T-helper 2 cell treated with Interferon-gamma antibody and Interleukin-4, amounts not matched to agents 100 ng/mL and 5 ng/mL, for 36 hours (primary cell): Measurements from ENCODE around the gene EBP. TPM values are rescaled to one million over a fixed set of nuclear protein-coding genes. Genes with fewer than 3 reads are reported as not detected.

Source experiments
- intact Hi-C: fragments of 100-400 bp; cut with micrococcal nuclease; formaldehyde crosslinking; loops from one replicate; pipeline ENCODE4 v1.15.1; 2023
- total RNA-seq: library from RNA; stranded (reverse); gene quantifications from 2 replicates; pipeline ENCODE4 v1.2.3, GENCODE V29; 2022

EBP gene
- 305 and 310 TPM in 2 replicates for total RNA-seq

DNA sequence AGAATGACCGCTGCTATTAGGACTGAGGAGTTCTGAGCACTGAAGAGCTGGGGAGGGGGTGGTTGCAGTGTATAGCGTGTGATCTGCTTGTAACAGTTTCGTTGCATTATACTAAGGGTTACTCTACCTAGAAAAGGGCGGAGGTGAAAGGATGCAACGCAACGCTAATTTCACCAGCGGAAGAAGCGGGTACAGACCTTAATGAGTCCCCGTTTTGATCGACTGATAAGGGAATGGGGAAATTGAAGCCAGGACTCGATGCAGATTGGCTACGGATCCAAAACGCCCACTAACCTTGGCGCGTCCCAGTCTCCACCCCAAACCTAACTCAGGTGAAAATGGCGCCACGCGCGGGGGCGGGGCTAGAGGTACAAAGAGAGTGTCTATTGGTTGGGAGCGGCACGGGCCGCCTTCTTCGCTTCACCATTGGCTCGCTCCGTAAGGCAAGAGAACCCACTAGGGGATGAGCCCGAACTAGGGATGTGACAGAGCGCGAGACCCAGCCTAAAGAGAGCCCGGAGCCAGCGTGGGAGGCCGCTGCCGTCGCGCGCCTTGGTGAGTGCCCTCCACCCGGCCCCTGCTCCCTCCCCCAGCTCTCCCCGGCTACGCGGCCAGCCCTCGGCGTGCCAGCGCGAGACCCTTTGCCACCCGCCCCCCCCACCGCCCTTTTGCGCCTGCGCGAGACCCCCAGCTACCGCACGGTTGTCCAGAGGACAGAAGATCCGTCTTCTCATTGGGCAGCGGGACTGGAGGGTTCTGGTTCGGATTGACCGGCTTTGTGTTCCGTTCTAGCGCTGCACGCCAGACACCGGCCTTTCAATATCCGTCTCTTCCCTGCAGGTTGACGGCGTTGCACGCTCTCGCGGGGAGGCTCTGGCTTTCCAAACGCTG lies at the start of gene EBP:
EBP (plus strand) TSS at position 456 of the 891 bp plus-strand sequence. CDS start 1,964 bp downstream, outside the sequence.
- intact Hi-C loops = loop anchor here (1.0 kb wide), 5 partner anchors 13 to 748 kb away; partner anchors contain the start of genes FTSJ1, PORCN, PPP1R3F and RBM3

DNA sequence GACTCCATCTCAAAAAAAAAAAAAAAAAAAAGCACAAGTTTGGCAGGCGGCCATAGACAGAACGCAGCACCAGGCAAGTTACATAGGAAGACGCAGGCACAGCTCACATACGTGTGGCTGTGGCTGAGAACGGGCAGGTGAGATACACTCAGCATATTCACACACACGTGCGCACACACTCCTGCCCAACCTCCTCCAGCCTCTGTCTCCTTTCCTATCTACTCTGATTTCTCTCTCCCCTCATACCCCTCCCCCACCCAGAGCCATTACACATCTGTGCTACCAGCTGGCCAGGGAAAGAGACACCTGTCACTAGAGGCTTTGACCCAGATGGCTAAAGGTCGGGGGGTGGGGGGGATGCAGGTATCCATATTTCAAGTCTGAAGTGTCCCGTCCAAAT lies 49.4 kb upstream of the EBP start:
- intact Hi-C loops = no loop called here

DNA sequence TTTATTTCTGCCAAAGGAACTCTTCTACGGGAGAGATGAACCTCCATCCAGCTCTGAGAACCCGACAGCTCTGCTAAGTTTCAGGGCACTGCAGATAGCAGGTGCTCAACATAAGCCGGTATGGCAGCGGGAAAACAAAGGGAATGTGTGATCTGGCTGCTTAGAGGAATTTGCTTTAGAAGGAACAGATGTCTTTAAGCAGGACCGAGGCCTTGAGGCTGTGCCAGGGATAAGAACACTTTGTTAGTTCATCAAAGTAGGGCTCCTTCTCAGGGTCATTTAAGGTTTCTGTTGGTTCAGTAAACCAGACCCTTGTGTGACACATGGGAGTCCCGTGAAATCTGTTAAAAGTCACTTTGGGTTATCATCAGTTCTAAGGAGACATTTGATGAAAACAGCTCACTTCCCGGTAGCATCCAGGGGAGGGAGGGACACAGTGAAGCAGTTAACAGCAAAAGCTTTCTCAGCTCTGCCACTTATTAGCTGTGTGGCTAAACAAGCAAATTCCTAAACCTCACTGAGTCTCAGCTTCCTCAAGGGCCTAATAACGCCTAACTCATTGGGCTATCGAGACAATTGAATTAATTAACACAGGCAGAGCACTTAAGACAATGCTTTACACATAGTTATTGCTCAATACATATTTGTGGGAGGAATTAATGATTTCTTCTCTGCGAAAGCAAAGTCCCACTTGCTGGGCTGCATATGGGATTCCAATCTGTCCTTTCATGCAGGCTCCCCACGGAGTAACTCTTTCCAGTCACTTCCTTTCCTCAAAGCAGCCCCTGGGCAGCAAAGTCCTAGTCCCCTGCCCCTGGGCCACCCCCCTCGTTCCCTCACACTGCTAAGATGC lies 48.5 kb upstream of the EBP start:
- intact Hi-C loops = no loop called here

DNA sequence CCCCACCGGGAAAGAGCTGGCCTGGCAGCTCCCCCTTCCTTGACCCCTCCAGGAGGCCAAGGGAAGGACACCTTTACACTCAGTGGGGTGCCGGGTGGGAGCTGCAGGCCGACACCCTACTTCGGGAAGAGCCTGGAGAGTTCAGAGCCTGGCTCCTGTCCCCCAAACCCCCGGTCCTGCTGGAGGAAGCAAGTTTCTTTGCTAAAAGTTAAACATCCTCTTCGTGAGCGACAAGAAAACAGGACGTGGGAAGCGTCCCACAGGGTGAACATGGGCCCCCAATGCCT lies 48.0 kb upstream of the EBP start:
- intact Hi-C loops = no loop called here

DNA sequence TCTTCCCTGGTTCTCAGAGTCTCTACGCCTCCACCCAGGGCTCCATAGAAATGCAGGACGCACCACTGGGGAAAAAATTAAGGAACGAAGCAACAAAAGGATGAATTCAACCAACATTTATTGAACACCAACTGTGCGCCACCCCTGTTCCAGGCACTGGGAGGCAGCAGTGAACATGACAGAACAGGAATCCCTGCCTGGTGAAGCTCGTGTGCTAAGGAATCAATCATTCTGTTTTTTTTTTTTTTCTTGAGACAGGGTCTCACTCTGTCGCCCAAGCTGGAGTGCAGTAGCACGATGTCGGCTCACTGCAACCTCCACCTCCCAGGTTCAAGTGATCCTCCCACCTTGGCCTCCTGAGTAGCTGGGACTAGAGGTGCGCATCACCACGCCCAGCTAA lies 47.5 kb upstream of the EBP start:
- intact Hi-C loops = no loop called here

DNA sequence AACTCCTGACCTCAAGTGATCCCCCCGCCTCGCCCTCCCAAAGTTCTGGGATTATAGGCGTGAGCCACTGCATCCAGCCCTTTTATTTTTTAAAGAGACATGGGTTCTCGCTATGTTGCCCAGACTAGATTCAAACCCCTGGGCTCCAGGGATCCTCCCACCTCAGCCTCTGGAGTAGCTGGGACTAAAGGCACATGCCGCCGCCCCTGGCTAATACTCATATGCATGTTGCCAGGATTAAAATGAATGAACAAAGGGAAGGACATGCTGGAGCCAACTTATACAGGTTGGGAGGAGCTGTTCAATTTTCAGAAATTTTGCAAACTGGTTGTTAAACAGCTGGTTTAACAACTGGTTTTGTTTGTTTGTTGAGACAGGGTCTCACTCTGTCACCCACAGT lies 47.0 kb upstream of the EBP start:
- intact Hi-C loops = no loop called here

DNA sequence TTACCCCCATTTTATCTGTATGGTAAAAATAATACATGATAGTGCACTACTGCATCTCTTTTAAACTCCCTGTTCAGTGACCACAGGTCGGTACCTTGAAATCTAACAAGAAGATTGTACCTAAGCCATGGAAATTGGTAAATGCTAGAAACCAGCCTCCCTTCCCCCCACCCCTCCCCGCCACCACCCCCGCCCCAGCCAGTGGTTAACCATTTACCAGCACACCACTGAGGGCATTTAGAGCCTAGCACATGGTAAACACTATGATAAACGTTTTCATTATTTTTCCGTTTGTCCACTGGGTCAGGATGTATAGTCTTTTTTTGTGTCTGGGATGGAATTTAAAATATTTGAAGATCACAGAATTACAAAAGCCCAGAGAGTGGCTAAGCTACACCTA lies 46.3 kb upstream of the EBP start:
- intact Hi-C loops = loop anchor here (1.0 to 5.0 kb wide), 2 partner anchors 99 to 482 kb away; partner anchors contain the start of genes OTUD5 and RBM3

DNA sequence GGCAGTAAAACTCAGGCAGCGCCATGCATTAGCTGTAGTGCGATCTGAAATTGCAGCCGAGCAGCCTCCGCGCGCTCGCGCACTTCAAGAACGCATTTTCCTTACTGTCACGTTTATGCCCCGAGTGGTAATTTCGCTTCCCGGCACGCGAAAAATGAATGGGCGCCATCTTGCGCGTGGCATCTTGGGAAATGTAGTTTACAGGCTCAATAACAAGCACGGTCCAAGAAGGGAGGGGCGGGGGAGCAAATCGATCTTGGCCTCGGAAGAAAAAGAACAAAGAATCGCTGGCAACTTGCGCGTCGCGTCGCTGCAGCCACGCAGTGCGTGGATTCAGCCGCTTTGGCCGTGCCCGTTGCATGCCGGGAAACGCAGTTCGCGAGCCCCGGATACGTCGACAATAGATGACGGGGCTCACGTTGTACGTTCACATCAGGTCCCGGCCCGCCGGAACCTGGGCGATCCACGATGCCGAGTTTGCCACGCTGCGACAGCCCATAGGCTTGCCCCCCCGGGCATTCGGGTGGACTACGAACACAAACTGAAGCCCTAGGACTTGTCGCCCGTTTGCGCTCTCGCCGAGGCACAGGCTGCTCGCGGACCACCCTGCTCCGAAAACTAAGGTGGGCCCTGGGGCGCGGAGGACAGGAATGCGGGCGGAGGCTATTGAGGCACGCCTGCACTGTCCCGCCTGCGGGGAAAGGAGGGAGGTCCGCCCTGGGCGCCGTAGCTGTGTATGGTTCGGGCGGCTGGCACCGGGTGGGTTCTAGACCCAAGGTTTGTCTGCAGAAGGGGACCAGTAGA lies 45.6 kb upstream of the EBP start, which contains the start of gene FTSJ1:
FTSJ1 (plus strand) TSS at position 426 of the 804 bp plus-strand sequence. CDS start 1,849 bp downstream, outside the sequence.
- intact Hi-C loops = loop anchor here (1.0 to 5.0 kb wide), 6 partner anchors 45 to 481 kb away; partner anchors contain the start of genes EBP, OTUD5, RBM3 and TBC1D25

DNA sequence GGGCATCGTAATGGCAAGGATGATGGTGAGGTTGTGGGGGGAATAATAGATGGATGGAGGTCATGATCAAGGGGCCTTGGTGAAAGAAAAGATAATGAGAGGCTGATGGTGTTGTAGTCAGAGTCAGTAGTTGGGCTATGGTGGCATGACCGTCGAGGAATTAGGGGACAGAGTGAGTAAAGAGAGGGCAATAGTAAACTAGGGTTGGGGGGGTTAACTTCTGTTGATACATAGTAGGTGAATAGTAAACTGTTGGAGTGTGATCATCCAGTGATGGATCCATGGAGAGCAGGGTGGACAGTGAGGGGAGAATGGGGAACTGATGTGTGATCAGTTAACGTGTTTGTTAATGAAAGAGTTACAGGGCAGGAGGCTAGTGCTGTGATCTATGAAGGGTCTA lies 44.7 kb upstream of the EBP start:
- intact Hi-C loops = loop anchor here (1.0 to 5.0 kb wide), 5 partner anchors 44 to 480 kb away; partner anchors contain the start of genes EBP, OTUD5, TBC1D25 and WDR13

DNA sequence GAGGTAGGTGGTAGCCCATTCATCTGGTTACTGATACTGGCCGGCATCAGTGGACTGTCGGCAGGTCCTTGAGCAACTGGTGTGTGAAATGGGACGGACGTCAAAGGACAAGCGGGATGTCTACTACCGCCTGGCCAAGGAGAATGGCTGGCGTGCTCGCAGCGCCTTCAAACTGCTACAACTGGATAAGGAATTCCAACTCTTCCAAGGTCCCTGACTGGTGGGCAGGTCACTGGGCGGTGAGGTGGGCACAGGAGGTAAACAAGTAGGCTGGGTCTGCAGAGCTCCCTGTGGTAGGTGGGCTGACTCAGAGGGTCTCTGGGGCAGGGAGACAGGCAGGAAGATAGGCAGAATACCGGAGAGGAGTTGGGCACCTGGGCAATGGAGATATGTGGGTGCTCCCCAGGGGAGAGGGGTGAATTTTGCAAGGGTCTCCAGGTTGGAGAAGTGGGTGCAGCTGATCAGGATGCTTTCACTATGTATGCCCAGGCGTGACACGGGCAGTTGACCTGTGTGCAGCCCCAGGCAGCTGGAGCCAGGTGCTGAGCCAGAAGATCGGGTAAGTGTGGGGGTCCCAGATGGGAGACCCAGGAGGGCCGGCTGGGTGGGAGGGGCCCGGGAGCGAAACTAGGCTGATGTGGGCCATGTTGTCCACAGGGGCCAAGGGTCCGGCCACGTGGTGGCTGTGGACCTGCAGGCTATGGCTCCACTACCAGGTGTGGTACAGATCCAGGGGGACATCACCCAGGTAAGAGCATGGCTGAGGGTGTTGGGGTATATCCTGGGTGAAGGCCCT lies 43.5 kb upstream of the EBP start:
- intact Hi-C loops = loop anchor here (5.0 kb wide), 1 partner anchor 479 kb away; the partner anchor contains the start of gene OTUD5

DNA sequence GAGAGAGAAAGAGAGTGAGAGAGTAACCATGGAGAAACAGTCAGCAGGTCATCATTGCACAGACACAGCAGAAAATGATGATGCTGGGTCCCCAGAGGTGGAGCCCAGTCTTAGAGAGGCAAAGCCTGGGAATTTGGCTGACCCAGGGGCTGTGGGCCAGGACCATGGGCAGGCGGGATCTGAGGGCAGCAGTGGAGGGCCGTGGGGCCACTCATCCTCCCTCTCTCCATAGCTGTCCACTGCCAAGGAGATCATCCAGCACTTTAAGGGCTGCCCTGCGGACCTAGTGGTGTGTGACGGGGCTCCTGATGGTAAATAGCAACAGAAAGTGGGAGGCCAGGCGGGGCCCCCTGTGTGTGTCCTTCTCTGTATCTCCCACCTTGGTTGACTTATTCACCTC lies 42.8 kb upstream of the EBP start:
- intact Hi-C loops = loop anchor here (5.0 kb wide), 1 partner anchor 478 kb away; the partner anchor contains the start of gene OTUD5

DNA sequence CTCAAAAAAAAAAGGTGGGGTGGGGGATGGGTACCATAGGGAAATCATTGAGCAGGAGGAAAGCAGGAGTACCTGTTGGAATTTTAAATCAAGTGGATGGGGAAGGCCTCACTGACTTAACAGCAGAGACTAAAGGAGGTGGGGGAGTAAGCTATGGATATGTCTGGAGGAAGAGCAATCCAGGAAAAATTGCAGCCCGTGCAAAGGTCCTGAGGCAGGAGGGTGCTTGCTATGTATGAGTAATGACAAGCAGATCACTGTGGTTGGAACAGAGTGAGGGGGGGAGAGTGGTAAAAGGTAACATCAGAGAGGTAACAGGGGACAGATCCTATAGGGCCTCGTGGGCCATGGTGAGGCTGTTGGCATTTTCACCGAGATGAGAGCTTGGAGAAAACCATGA lies 41.5 kb upstream of the EBP start:
- intact Hi-C loops = no loop called here

DNA sequence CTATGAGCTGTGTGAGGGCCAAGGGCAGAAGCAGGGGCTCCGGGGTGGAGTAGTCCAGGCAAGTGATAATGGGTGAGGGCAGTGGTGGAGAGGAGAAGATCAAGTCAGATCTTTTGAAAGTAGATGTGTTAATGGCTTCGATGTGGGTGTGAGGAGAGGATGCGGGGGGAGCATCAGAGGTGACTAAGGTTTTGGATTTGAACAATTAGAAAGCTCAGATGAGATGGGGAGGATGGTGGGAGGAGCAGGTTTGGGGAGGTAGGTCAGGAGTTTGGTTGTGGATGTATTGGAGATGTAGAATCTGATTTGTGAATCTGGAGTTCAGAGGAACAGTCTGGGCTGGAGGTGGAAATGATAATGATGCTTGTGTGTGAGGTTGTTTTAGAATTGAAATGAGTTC lies 41.0 kb upstream of the EBP start:
- intact Hi-C loops = no loop called here

DNA sequence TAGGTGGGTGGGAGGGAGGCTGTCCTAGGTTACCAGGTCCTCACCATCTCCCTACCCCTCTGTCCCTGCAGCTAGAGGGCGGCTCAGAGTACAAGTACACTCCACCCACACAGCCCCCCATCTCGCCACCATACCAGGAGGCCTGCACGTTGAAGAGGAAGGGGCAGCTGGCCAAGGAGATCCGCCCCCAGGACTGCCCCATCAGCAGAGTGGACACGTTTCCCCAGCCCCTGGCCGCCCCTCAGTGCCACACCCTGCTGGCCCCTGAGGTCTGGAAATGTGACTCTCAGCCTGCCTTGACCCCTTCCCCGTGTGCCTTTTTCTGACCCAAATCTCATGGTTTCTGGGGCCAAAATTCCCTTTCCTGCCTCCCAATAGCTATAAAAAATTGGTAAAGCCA lies 39.1 kb upstream of the EBP start:
- intact Hi-C loops = no loop called here

DNA sequence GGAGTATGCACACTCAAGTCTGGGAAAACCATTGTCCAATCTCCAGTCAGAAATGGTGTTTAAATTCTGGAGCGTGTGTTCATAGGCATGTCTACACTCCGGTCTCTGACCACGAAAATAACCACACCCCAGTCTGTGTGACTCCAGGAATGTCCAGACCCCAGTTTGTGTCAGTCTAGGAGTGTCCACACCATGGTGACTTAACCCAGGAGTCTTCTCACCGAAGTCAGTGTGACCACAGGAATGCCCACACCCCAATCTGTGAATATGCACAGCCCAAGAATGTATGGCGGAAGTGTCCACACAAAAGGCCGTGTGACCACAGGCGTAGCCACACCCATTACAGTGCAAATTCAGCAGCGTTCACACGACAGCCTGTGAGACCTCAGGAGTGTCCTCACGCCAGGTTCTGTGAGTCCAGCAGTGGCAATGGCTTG lies 34.2 kb upstream of the EBP start:
- intact Hi-C loops = no loop called here

DNA sequence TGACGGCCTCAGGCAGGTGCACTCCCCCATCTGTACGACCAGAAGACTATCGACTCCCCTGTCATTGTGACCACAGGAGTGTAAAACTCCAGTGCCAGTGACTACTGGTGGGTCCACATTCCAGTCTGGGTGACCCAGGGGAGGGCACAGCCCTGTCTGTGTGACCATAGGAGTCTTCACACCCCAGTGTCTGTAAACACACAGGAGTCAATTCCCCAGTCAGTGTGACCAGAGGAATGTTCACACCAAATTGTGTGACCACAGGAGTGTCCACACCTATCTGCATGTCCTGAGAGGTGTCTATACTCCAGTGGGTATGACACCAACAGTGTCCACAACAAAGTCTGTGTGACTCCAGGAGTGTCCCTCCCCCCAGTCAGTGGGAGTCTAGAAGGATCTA lies 33.6 kb upstream of the EBP start:
- intact Hi-C loops = no loop called here

DNA sequence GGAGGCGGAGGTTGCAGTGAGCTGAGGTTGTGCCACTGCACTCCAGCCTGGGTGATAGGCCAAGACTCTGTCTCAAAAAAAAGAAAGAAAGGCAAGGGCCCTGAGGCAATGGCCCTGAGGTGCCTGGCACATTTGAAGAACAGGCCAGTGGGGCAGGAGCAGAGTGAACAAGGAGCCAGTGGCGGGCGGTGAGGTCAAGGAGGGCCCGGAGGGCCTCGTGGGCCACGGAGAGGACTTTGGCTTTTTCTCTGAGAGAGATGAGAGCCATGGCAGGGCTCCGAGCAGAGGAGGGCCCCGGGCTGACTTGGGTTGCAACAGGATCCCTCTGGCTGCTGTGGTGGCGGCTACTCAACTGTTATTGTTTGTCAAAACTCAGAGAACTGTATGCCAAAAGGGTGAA lies 32.3 kb upstream of the EBP start:
- intact Hi-C loops = no loop called here

DNA sequence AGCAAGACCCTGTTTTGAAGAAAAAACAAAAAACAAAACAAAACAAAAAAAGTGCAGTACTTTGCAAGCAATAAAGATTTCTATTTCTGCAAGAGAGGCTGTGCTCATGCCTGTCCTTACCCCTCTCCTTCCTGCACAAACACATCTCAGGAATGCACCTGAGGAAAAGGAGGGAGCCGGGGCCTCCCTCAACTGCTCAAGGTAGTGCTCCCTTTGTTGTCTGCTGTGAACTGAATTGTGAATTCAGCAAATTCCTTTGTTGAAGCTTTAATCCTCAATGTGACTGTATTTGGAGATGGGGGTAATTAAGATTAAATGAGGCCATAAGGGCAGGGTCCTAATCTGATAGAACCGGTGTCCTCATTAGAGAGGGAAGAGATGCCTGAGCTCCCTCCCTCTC lies 31.7 kb upstream of the EBP start:
- intact Hi-C loops = no loop called here

DNA sequence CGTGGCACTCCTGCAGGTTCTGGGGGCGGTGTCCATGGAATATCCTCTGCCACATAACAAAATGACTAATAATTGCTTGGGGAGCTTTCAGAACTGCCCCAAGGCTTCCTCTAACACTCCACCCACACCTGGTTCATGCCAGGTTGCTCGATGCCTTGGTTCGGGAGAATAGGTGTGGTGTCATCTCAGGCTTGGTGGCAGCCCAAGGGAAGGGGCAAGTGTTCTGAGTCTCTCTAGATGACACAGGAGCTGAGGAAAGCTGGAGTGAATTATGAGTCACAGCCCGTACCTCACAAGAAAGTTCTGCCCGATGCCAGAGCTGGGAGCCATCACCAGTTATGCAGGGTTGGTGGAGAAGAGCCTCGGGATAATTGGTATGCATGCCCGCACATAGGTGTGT lies 30.9 kb upstream of the EBP start:
- intact Hi-C loops = no loop called here

DNA sequence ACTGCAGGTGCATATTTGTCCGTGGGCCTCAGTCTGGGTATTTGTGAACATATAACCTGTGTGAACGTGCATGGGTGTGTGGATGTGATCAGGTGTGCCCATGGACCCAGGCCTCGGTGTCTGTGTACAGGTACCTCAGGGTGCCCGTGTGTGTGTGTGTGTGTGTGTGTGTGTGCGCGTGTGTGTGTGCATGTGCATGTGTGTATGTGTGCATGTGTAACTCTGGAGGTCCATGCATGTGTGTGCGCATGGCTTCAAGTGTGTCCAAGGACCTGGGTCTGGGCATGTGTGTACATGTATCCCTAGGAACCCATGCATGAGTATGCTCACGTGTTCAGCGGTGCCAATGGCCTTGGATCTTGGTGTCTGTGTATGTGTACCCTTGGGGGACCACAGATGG lies 29.8 kb upstream of the EBP start:
- intact Hi-C loops = no loop called here
